Measurements from ENCODE around the gene TESMIN.

DNA sequence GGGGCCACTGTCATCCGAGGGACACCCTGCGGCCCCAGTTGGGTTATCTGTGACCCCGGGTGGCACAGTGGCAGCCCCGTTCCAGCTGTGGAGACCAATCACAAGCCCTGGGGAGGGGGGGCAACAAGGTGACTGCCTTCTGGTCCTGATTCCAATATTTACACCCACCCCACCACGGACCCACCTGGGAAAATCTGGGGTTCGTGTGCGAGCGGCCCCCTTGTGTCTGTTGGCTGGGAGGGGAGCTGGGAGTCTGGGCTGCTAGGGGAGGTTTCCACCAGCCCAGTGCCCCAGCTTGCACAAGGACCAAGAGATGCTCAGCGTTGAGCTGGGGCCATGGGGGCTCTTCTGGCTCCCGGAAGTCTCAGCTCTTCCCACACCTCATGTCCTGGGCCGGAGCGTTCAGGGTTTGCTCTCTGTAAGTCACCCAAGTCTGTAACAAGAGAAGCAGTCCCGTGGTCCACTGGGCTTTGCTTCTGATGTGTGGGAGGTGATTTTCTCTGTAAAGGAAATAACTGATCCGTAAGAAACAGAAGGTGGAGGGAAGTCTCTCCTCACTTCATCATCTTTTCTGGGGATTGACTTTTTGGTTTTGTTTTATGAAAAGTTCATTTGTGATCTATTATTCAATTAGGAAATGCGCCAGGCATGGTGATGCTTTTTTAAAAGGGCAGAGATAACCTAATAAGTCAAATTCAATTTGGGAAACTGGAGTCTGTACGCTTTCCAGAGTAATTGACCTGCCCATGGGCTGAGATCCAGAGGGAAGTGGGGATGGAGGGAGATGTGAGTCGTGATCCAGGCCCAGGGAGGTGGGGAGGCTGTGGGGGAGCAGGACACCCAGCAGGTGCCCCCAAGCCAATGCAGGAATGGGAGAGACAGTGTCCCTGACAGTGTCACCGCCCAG, 89.4 kb downstream of the TESMIN start:
- no peak for TF ChIP-seq POLR2AphosphoS5 (IDR thresholded peaks at IDR 0.05)
- TF ChIP-seq, protein P1, sequence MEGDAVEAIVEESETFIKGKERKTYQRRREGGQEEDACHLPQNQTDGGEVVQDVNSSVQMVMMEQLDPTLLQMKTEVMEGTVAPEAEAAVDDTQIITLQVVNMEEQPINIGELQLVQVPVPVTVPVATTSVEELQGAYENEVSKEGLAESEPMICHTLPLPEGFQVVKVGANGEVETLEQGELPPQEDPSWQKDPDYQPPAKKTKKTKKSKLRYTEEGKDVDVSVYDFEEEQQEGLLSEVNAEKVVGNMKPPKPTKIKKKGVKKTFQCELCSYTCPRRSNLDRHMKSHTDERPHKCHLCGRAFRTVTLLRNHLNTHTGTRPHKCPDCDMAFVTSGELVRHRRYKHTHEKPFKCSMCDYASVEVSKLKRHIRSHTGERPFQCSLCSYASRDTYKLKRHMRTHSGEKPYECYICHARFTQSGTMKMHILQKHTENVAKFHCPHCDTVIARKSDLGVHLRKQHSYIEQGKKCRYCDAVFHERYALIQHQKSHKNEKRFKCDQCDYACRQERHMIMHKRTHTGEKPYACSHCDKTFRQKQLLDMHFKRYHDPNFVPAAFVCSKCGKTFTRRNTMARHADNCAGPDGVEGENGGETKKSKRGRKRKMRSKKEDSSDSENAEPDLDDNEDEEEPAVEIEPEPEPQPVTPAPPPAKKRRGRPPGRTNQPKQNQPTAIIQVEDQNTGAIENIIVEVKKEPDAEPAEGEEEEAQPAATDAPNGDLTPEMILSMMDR (IDR thresholded peaks at IDR 0.05), result no peak
- TF ChIP-seq EP300 (IDR thresholded peaks at IDR 0.05; ENCODE audit: low read depth), result no peak
- no peak for TF ChIP-seq POLR2A (IDR thresholded peaks at IDR 0.05)

All from transverse colon (tissue), 4 donors.